GM23338 (cell line): ENCODE data around the gene TCF12. TPM values are rescaled to one million over a fixed set of nuclear protein-coding genes. Genes with fewer than 3 reads are reported as not detected.

Experiments
- ATAC-seq: fragments of 200-7000 bp; cut with Tn5 transposase; 3 replicates; pipeline ENCODE4 v1.9.1; 2020
- DNase-seq: peaks from one replicate; pipeline ENCODE4 v3.0.0-alpha.2; 2015; ENCODE audit warnings: low spot score
- H2AFZ ChIP-seq: fragments of 200-600 bp; sonication (generic); 2 replicates; pipeline ENCODE4 v1.8.0; 2016; ENCODE audit warnings: antibody characterized with exemption, mild to moderate bottlenecking, moderate library complexity
- H3F3A ChIP-seq: fragments of 200-600 bp; sonication (generic); replicated peaks from 2 replicates; pipeline ENCODE4 v1.8.0; 2017; ENCODE audit warnings: antibody characterized with exemption, mixed run types, low read depth
- H3K27ac ChIP-seq: fragments of 200-600 bp; sonication (generic); 2 replicates; pipeline ENCODE4 v1.6.1; 2016; ENCODE audit warnings: low read depth
- H3K27me3 ChIP-seq: fragments of 200-600 bp; sonication (generic); 2 replicates; pipeline ENCODE4 v1.8.0; 2016; ENCODE audit warnings: mild to moderate bottlenecking, mixed run types, moderate library complexity; ENCODE audit not compliant: insufficient read depth
- H3K36me3 ChIP-seq: fragments of 200-600 bp; sonication (generic); 2 replicates; pipeline ENCODE4 v1.8.0; 2016; ENCODE audit warnings: mild to moderate bottlenecking; ENCODE audit not compliant: insufficient read depth
- H3K4me1 ChIP-seq: fragments of 200-600 bp; sonication (generic); 2 replicates; pipeline ENCODE4 v1.8.0; 2016; ENCODE audit warnings: mild to moderate bottlenecking, moderate library complexity; ENCODE audit not compliant: insufficient read depth
- H3K4me2 ChIP-seq: fragments of 200-600 bp; sonication (generic); 2 replicates; pipeline ENCODE4 v1.7.1; 2017; ENCODE audit warnings: mixed run types
- H3K4me3 ChIP-seq: fragments of 200-600 bp; sonication (generic); 2 replicates; pipeline ENCODE4 v1.6.1; 2016; ENCODE audit warnings: mixed run types
- H3K79me2 ChIP-seq: fragments of 200-600 bp; sonication (generic); replicated peaks from 2 replicates; pipeline ENCODE4 v1.8.0; 2017; ENCODE audit warnings: mild to moderate bottlenecking; ENCODE audit not compliant: insufficient read depth
- H3K9me2 ChIP-seq: fragments of 200-600 bp; sonication (generic); 2 replicates; pipeline ENCODE4 v1.8.0; 2017; ENCODE audit not compliant: insufficient read depth
- H4K20me1 ChIP-seq: fragments of 200-600 bp; sonication (generic); replicated peaks from 2 replicates; pipeline ENCODE4 v1.8.0; 2017; ENCODE audit warnings: mild to moderate bottlenecking; ENCODE audit not compliant: insufficient read depth
- H3K27ac Mint-ChIP-seq: 2 replicates; pipeline ENCODE4 v1.8.0; 2020; ENCODE audit warnings: inconsistent platforms, mild to moderate bottlenecking, moderate library complexity, mixed read lengths
- H3K27me3 Mint-ChIP-seq: 3 replicates; pipeline ENCODE4 v1.8.0; 2022; ENCODE audit warnings: low read depth, mild to moderate bottlenecking, moderate library complexity, mixed read lengths, inconsistent platforms; ENCODE audit not compliant: insufficient read depth, poor library complexity
- H3K36me3 Mint-ChIP-seq: 3 replicates; pipeline ENCODE4 v1.8.0; 2021; ENCODE audit warnings: low read depth, mild to moderate bottlenecking, inconsistent platforms, moderate library complexity, mixed read lengths
- H3K4me1 Mint-ChIP-seq: 3 replicates; pipeline ENCODE4 v1.8.0; 2020; ENCODE audit warnings: mild to moderate bottlenecking, inconsistent platforms, mixed read lengths
- H3K4me3 Mint-ChIP-seq: 3 replicates; pipeline ENCODE4 v1.8.0; 2021; ENCODE audit warnings: moderate library complexity, mild to moderate bottlenecking, inconsistent platforms, mixed read lengths
- H3K9me3 Mint-ChIP-seq: 3 replicates; pipeline ENCODE4 v1.8.0; 2020; ENCODE audit warnings: moderate library complexity, mild to moderate bottlenecking, inconsistent platforms, mixed read lengths
- CREB1 ChIP-seq: fragments of 250-450 bp; sonication (Bioruptor Pico); IDR thresholded peaks from 2 replicates; pipeline ENCODE4 v1.5.0; 2020; ENCODE audit warnings: low read depth, mild to moderate bottlenecking, moderate library complexity
- EZH2 ChIP-seq: fragments of 200-600 bp; sonication (generic); IDR thresholded peaks from one replicate; pipeline ENCODE4 v1.8.0; 2017; ENCODE audit warnings: antibody characterized with exemption, mild to moderate bottlenecking, low read depth; ENCODE audit not compliant: unreplicated experiment
- JUNB ChIP-seq: IDR thresholded peaks from one replicate; pipeline ENCODE4 v1.6.1; 2016; ENCODE audit warnings: antibody characterized with exemption; ENCODE audit not compliant: unreplicated experiment
- NANOG ChIP-seq: IDR thresholded peaks from 2 replicates; pipeline ENCODE4 v1.6.1; 2016; ENCODE audit warnings: antibody characterized with exemption, borderline replicate concordance
- POLR2AphosphoS5 ChIP-seq: IDR thresholded peaks from 2 replicates; pipeline ENCODE4 v1.6.1; 2016; ENCODE audit warnings: antibody characterized with exemption, low read depth
- STAT1 ChIP-seq: IDR thresholded peaks from one replicate; pipeline ENCODE4 v1.6.1; 2016; ENCODE audit warnings: antibody characterized with exemption; ENCODE audit not compliant: unreplicated experiment
- ZNF114 ChIP-seq: fragments of 250-450 bp; sonication (Bioruptor Pico); IDR thresholded peaks from 2 replicates; pipeline ENCODE4 v1.5.0; 2020; ENCODE audit warnings: mild to moderate bottlenecking, moderate library complexity
- ZNF462 ChIP-seq: fragments of 250-450 bp; sonication (Bioruptor Pico); IDR thresholded peaks from 2 replicates; pipeline ENCODE4 v1.5.0; 2020; ENCODE audit warnings: mild to moderate bottlenecking, moderate library complexity
- polyA plus RNA-seq: library from polyadenylated mRNA; unstranded; fragments of >200 nt; fragmentation: Nextera tagmentation; extraction: Ambion mirVana; gene quantifications from 2 replicates; pipeline ENCODE4 v1.2.1, GENCODE V29; 2016
- total RNA-seq: library from RNA; depleted of rRNA; stranded (reverse); fragments of >200 nt; shearing (Covaris generic); gene quantifications from 2 replicates; pipeline ENCODE4 v1.2.3, GENCODE V29; 2014
- TF ChIP-seq, protein P1 (sequence below), 2 experiments: fragments of 200-600 bp in 1 of 2; sonication (generic) in 1 of 2; conservative IDR thresholded peaks; 2 replicates each; pipeline versions ENCODE4 v1.5.1 to v1.6.1; 2016 to 2017; ENCODE audit warnings: antibody characterized with exemption in 2 of 2, low read depth in 2 of 2, mild to moderate bottlenecking in 2 of 2, moderate library complexity in 1 of 2

Gene TCF12
- total and polyA plus RNA-seq, 2 experiments from 2014 or later, result 27.6 to 104 TPM

DNA sequence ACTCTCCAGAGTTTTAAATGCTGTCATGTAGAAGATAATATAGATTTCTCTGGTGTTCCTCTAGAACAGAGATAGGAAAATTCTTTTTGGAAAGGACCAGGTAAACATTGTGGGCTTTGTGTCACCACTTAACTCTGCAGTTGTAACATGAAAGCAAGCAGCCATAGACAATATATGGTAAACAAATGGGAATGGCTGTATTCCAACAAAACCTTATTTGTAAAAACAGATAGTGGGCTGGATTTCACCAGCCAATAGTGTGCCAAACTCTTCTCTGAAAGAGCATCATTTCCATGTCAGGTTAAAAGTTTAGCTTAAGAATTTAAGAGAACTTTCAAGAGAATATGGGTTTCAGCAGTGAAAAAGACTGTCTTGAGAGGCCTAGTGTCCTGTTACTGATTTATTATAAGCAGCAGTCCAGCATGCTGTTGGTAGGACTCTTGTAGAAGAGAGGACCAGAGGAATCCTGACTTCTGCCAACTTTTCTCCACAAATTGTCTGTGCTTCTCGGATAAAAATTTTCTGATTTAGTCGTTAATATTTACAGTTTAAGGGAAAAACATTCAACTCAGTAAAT lies 107.7 kb downstream of the TCF12 start:
- Histone ChIP-seq H3K4me2 (no peak overlapping the region), H3K9me2 (no peaks in the 10 kb centered on the region), H3K4me1 (peaks cover 9% of the 10 kb centered on the region; the same call in 1 of the 2 replicates), H3K36me3 (peaks cover 8% of the 10 kb centered on the region), H2AFZ (no peak overlapping the region), H3K27ac (no peak overlapping the region), H3K4me3 (no peak overlapping the region), H3K79me2 (peaks cover 100% of the 10 kb centered on the region), H3F3A (no peaks in the 10 kb centered on the region; the same call in 1 of the 2 replicates), H4K20me1 (peaks cover 21% of the 10 kb centered on the region; the same call in 1 of the 2 replicates), H3K27me3 (no peaks in the 10 kb centered on the region)
- Mint-ChIP-seq H3K27ac (no peak overlapping the region), H3K4me1 (peaks cover 14% of the 10 kb centered on the region), H3K27me3 (peaks cover 4% of the 10 kb centered on the region), H3K36me3 (peaks cover 24% of the 10 kb centered on the region), H3K4me3 (no peak overlapping the region), H3K9me3 (peaks cover 22% of the 10 kb centered on the region)
- ATAC-seq, result no peak
- DNase-seq, result no peak
- TF ChIP-seq NANOG (no peak), STAT1 (no peak), ZNF114 (CRISPR knock-in tag) (no peak), CREB1 (CRISPR knock-in tag) (no peak), EZH2 (no peak), JUNB (no peak), ZNF462 (CRISPR knock-in tag) (no peak), POLR2AphosphoS5 (no peak)
- TF ChIP-seq, protein P1, sequence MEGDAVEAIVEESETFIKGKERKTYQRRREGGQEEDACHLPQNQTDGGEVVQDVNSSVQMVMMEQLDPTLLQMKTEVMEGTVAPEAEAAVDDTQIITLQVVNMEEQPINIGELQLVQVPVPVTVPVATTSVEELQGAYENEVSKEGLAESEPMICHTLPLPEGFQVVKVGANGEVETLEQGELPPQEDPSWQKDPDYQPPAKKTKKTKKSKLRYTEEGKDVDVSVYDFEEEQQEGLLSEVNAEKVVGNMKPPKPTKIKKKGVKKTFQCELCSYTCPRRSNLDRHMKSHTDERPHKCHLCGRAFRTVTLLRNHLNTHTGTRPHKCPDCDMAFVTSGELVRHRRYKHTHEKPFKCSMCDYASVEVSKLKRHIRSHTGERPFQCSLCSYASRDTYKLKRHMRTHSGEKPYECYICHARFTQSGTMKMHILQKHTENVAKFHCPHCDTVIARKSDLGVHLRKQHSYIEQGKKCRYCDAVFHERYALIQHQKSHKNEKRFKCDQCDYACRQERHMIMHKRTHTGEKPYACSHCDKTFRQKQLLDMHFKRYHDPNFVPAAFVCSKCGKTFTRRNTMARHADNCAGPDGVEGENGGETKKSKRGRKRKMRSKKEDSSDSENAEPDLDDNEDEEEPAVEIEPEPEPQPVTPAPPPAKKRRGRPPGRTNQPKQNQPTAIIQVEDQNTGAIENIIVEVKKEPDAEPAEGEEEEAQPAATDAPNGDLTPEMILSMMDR (conservative IDR thresholded peaks at IDR 0.05; ENCODE audit: low read depth in 2 of 2), result no peak
